ENCODE data around the gene ASPN.
"Not testable (repeated sequence)": the region's sequence is repeated elsewhere in the genome, so short reads cannot be mapped to it uniquely, and the experiment has no call there.

ASPN gene

GRCh38 chr9:92467041-92467440 lies 15.3 kb downstream of the ASPN start:
- no peak for DNase-seq

DNA sequence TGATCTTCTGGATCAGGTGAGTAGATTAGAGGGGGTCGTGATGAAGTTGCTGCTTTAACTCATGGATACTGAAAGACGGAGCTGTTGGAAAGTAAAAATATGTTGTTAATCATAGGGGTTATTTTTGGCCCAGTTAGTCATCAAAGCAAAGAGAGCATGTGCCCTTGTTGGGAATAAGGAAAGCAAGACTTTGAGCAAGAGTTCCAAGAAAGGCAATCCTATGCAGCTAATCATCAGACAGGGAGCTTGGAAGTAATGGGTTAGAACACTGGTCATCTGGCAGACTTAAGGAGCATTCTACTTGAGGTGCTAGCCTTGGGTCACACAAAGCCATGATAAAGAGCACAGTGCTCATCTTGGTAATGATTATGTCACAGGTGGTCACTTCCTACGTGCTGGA lies 18.3 kb downstream of the ASPN start:
- no peak for DNase-seq

- no peak for DNase-seq
These were observed 18.9 kb downstream of the ASPN start for GRCh38 chr9:92463387-92463786.

- no peak for DNase-seq
These were observed 24.7 kb downstream of the ASPN start for GRCh38 chr9:92457576-92457975.

- no peak for DNase-seq
These were observed 27.1 kb downstream of the ASPN start for GRCh38 chr9:92455217-92455616.

DNA sequence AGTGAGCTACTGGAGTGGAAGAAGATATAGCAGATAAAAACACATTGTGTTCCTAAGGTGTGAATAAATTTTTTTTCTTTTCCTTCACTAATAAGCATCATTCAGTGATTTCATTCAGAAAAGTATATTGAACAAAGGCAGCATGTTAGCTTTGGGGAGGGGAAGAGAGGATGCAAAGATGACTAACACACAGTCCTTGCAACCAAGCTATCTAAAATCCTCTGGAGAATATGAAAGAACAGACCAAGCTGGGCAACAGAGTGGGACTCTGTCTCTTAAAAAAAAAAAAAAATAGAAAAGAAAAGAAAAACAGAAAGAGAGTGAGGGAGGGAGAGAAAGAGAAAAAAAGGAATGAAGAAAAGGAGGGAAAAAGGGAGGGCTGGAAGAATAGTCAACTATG lies 35.8 kb downstream of the ASPN start:
- DNase-seq: no peak

DNA sequence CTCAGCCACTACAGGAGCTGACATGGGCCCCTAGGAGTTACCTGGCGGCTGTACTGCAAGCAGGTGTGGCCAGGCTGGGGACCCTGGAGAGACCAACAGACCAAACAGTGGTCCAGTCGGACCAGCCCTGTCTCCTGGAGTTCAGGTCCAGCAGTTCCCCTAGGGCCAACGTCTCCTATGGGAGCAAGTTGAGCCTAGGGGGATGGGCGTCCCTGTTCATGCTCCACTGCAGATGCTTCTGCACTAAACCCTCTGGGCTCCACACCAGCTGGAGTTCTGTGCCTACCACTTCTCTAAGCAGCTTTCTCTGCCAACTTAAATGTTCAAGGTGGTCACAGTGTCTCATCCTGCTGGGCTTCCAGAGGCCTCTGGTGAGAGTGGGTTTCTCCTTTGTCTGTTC lies 37.5 kb downstream of the ASPN start:
- no peak for DNase-seq

GRCh38 chr9:92440751-92441046 lies 41.6 kb downstream of the ASPN start:
- no peak for DNase-seq

- no peak for DNase-seq
These were observed 42.2 kb downstream of the ASPN start for GRCh38 chr9:92439921-92440750.

DNA sequence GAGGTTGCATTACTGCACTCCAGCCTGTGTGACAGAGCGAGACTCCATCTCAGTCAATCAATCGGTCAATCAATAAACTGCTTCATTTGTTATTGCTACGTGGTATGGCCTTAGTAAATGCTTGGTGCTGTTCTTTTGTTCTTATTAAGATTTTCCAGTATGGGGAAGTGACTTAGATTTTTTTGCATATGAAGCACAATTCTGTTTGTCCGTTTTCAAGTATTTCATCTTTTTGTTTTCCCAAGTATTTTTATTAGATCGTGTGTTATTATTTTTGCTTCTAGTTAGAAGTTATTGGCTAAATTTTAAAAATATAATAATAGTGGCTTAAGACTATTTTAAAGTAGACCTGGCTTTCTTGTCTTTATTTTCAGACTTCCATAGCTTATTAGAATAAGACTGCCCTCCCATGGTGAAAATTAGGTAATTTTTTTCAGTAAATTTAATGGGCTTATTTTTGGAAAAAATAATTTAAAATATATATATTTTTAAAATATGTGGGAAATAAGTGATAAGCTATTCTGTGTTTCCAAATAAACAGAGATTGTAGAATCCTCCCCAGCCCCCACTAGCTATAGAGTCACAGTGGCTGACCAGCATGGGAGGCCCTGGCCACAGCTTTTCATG lies 43.3 kb downstream of the ASPN start:
- no peak for DNase-seq

GRCh38 chr9:92435263-92435662 lies 47.0 kb downstream of the ASPN start:
- DNase-seq: no peak

DNA sequence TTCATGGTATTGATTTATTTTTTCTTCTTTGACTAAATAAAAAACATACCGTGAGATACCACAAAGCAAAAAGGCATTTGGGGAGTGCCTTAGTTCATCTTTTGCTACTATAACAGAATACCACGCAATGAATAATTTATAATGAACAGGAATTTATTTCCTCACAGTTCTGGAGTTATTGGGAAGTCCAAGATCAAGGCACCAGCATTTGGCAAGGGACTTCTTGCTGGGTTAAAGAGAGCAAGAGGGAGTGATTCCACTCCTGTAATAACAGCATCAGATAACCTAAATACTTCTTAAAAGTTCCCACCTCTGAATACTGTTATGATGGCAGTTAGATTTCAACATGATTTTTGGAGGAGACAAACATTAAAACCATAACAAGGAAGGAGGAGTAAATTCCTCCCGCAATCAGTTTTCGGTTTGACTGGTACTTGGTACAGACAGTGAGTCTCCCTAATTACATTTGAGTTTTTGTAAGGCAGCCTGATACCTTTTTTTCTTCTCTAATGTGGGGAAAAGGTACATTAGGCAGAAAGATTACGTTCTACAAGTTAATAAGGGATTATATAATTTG lies 49.2 kb downstream of the ASPN start:
- DNase-seq: no peak

DNA sequence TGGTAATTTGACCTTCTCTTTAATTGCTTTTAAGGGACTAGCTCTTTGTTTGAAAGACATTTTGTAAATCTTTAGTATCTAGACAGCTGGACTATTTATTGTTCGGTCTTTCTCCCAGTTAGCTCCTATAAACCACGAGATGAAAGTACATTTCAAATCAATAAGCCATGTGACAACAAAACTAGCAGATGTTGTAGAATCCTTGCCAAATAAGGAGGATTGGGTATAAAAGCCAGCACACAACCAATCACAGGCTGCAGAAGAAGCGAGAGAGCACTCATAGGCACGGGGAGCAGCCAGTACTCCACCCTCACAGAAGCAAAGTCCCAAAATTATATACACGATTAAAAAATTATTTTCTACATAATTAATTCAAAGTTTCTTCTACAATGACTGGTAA lies 50.0 kb downstream of the ASPN start:
- no peak for DNase-seq

GRCh38 chr9:92429836-92430235 lies 52.5 kb downstream of the ASPN start:
- DNase-seq: no peak

- no peak for DNase-seq
These were observed 55.7 kb downstream of the ASPN start for GRCh38 chr9:92426501-92427145.

DNA sequence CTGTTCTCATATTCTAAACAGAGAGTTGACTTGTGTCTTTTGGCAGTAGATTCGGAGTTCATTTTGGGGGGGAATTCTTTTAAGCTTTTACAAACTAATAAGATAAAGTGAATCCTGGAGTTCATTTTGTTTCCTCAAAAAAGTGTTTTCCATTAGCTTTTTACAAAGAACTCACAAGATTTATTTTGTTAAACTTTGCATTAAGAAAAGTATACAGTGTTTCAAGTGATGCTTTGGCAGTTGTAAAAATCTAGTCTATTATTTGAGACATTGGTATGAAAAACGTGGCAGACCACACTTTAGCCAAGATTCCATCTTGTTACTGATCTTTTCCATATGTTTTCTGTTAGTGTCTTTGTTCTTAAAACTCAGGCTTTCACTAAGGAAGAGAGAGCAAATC lies 56.8 kb downstream of the ASPN start:
- DNase-seq: no peak

DNA sequence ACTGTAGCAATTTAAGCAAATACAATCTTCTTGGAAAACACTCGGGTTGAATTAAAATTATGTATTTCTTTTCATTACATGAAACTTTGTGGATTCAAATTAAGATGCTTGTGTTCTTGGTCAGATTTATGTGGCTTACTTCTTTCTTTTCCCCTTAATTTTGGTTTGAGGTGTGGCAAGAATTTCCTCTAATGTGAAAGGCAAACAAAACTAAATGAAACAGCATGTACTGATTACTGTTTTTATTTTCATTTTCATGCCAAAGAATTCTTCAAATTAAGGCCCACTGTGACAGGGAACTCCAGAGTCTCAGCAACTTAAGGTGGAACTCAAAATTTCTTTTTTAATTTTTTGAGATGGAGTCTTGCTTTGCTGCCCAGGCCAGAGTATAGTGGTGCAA lies 58.0 kb downstream of the ASPN start, which contains the start of gene OMD:
OMD (minus strand) TSS at position 132 of the 400 bp plus-strand sequence. CDS start 6,913 bp downstream, outside the sequence.
- no peak for DNase-seq

DNA sequence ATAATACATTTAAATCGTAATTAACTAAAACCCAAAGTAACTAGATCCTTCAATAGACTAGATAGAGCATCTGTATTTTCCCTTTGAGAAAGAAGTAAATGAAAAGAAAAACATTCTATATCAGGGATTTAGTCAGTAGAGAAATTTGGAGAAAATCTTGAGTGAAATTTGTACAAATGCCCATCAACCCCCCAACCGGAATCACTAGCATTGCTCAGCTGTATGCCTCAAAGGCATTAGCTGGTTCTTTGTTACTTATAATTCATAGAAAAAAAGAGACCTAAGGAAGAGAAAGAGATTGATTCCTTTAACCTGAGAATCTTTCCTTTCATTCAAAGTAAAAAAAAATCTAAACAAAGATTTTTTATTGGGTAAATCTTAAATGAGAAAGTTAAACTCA lies 58.7 kb downstream of the ASPN start:
- no peak for DNase-seq

DNA sequence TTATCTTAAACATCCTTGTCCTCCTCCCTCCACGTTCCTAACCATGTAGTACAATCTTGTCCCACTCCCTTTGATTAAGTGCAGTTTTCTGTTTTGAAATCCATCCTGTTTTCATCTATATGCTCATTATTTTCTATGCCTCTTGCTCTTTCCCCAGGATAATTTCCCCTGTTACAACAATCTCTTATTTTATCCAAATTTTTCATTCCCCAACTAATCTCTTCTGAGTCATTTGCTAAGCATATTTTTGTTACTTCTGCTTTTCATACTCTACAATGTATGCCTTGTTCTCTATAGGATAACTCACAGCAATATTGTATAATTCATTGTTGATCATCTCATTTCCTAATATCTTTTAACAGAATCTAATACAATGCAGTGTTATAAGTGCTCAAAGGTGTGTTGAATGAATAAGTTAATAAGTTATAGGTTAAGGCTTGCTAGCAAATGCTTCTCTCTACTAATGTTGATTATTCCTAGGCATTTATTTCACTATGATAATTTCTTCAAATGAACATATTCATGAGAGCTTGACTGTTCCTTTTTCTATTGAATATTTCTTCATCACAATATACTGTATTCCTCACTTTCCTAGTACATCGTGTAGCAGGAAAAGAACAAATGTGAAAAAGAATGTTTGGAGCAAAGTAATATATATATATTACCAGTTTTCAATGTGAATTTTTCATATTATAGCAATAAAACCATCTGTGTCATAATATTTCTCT lies 59.5 kb downstream of the ASPN start:
- no peak for DNase-seq

DNA sequence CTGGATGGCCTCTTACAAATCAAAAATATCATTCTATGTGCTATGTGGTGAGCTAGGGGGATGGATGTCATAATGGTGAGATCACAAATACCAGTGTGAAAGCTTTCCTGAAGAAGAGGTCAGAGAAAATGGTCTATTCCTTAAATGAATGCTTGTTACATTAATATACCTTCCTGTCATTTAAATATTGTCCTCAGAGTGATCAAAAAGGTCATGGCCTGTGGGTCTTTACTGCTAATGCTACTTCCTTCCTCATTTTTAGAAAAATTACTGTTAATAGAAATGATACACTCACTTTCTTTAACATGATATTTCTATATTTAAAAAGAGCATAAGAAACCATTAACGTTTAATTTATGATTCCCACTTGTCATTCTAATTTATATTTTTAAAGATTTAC lies 67.7 kb downstream of the ASPN start:
- no peak for DNase-seq

- not testable (repeated sequence) for DNase-seq
These were observed 71.1 kb downstream of the ASPN start for GRCh38 chr9:92411157-92411556.

DNA sequence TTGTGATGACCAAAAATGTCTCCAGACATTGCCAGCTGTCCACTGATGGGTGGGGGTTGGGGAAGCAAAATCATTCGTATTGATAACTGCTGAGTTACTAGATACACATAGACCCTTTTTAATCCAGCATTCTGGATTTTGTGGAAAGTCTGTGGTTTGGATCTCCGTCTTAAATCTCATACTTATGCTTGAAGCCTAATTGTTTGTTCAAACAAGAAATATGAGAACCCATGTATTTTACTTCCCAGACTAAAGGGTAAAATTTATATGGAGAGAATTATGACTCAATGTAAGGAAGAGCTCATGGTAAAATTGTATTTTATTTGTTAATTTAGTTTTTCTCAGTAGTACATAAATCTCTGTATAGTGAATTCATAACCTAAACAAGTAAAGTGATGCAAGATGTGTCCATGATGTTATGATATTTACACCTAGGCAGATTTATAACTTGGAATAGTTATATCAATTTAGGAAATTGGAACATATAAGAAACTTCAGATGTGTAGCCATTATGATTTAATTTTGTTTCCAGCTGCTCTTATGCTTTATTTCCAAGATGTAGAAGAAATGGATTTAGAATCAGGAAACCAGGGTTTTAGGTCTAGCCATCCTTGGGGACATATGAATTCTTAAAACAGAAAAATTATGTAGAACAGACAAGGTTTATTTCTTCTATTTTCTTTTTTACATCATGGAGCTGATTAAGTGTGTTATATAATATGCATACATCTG lies 73.4 kb downstream of the ASPN start:
- DNase-seq: no peak

DNA sequence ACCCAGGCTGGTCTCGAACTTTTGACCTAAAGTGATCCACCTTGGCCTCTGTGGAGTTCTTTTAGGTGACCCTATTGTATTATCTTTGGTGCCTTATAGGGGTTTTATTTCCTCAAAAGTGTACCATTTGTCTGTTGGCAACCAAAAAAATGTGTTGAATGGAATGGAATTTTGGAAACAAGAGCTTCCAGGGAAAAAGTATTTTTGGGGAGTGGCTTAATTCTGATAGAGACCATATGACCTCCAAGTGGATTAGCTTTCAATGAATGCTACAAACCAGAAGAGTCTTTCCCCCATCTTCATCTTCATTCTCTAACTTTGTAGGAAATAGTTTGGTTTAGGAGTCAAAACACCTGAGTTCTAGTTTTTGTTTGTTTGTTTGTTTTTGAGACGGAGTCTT lies 74.5 kb downstream of the ASPN start:
- no peak for DNase-seq
